ENCODE results near the gene ZNF492. TPM values are rescaled to one million over a fixed set of nuclear protein-coding genes. Genes with fewer than 3 reads are reported as not detected.
"Not testable (repeated sequence)": the region's sequence is repeated elsewhere in the genome, so short reads cannot be mapped to it uniquely, and the experiment has no call there.

Gene ZNF492
- total RNA-seq, 4 donors from 2014 or later, result 0.20 to 0.27 TPM; not detected in 2

- no peaks in the 10 kb centered on the region for H3K27me3 ChIP-seq
- no peak overlapping the region for H3K27ac ChIP-seq
- no peaks in the 10 kb centered on the region for H3K9me3 ChIP-seq
- intact Hi-C loops (cut with DNase I; ENCODE audit: low total_unique reads) (no loop called here), in situ Hi-C loops (cut with MboI; ENCODE audit: low pct_ligation_motif_present in 1 of 4, low pct_unique_long_range_greater_than_20kb in 1 of 4, low sequenced_read_pairs in 3 of 4) (no loop called here)
- H3K4me3 ChIP-seq, result no peak overlapping the region
- H3K36me3 ChIP-seq, result no peaks in the 10 kb centered on the region
- WGBS, 2 donors (ENCODE audit: low coverage in 1 of 2), result 40 to 64% methylated on average over 1 of the region's 1 CpG
- TF ChIP-seq POLR2A (IDR thresholded peaks at IDR 0.05) (no peak), EP300 (IDR thresholded peaks at IDR 0.05; ENCODE audit: low read depth) (no peak), CTCF (IDR thresholded peaks at IDR 0.05) (no peak), POLR2AphosphoS5 (IDR thresholded peaks at IDR 0.05) (no peak)
- no peaks in the 10 kb centered on the region for H3K4me1 ChIP-seq
- no peak for DNase-seq
Measured at GRCh38 chr19:22612316-22612715, 21.8 kb upstream of the ZNF492 start.

- no peaks in the 10 kb centered on the region for H3K36me3 ChIP-seq
- no peak for DNase-seq
- no peak overlapping the region for H3K4me3 ChIP-seq
- WGBS, 2 donors (ENCODE audit: low coverage in 1 of 2), result 96% methylated on average over 5 to 12 of the region's 12 CpGs
- TF ChIP-seq POLR2A (IDR thresholded peaks at IDR 0.05) (no peak), EP300 (IDR thresholded peaks at IDR 0.05; ENCODE audit: low read depth) (no peak), POLR2AphosphoS5 (IDR thresholded peaks at IDR 0.05) (no peak), CTCF (IDR thresholded peaks at IDR 0.05) (no peak)
- intact Hi-C loops (cut with DNase I; ENCODE audit: low total_unique reads), result no loop called here
- in situ Hi-C loops (cut with MboI; ENCODE audit: low pct_ligation_motif_present in 1 of 4, low pct_unique_long_range_greater_than_20kb in 1 of 4, low sequenced_read_pairs in 3 of 4), result no loop called here
- H3K27ac ChIP-seq, result no peak overlapping the region
- H3K27me3 ChIP-seq, result no peaks in the 10 kb centered on the region
- H3K9me3 ChIP-seq, result no peaks in the 10 kb centered on the region
- H3K4me1 ChIP-seq, result no peaks in the 10 kb centered on the region
Measured at GRCh38 chr19:22616659-22617058, 17.5 kb upstream of the ZNF492 start.

GRCh38 chr19:22617181-22617580 is 16.9 kb upstream of the ZNF492 start:
- H3K36me3 ChIP-seq, result not testable (repeated sequence)

GRCh38 chr19:22617614-22618320 is 16.4 kb upstream of the ZNF492 start:
- Histone ChIP-seq H3K4me3 (no peak overlapping the region), H3K27ac (no peak overlapping the region), H3K36me3 (no peaks in the 10 kb centered on the region), H3K9me3 (peaks cover 0 to 5% of the 10 kb centered on the region in 2 donors), H3K27me3 (peaks cover 2% of the 10 kb centered on the region), H3K4me1 (no peaks in the 10 kb centered on the region)
- in situ Hi-C loops (cut with MboI; ENCODE audit: low pct_ligation_motif_present in 1 of 4, low pct_unique_long_range_greater_than_20kb in 1 of 4, low sequenced_read_pairs in 3 of 4), result no loop called here
- TF ChIP-seq POLR2AphosphoS5 (IDR thresholded peaks at IDR 0.05), result no peak
- TF ChIP-seq POLR2A (IDR thresholded peaks at IDR 0.05), result no peak
- TF ChIP-seq EP300 (IDR thresholded peaks at IDR 0.05; ENCODE audit: low read depth), result no peak
- no peak for TF ChIP-seq CTCF (IDR thresholded peaks at IDR 0.05)
- intact Hi-C loops (cut with DNase I; ENCODE audit: low total_unique reads), result no loop called here
- WGBS, 2 donors (ENCODE audit: low coverage in 1 of 2), result 57 to 67% methylated on average over 11 to 44 of the region's 44 CpGs
- no peak for DNase-seq

More at GRCh38 chr19:22617181-22617580, 16.9 kb upstream of the ZNF492 start:
- H3K9me3 ChIP-seq; H3K4me1 ChIP-seq; H3K27me3 ChIP-seq; intact Hi-C loops (cut with DNase I; ENCODE audit: low total_unique reads); H3K4me3 ChIP-seq; H3K27ac ChIP-seq; in situ Hi-C loops (cut with MboI; ENCODE audit: low pct_ligation_motif_present in 1 of 4, low pct_unique_long_range_greater_than_20kb in 1 of 4, low sequenced_read_pairs in 3 of 4); DNase-seq: not testable (repeated sequence)
- WGBS, 2 donors (ENCODE audit: low coverage in 1 of 2), result 90% methylated on average over 7 of the region's 7 CpGs; no CpG with 5 or more reads in 1 of the 2 donors

- intact Hi-C loops (cut with DNase I; ENCODE audit: low total_unique reads) (no loop called here), in situ Hi-C loops (cut with MboI; ENCODE audit: low pct_ligation_motif_present in 1 of 4, low pct_unique_long_range_greater_than_20kb in 1 of 4, low sequenced_read_pairs in 3 of 4) (no loop called here)
- Histone ChIP-seq H3K36me3 (no peaks in the 10 kb centered on the region), H3K4me3 (no peak overlapping the region), H3K9me3 (peaks cover 0 to 5% of the 10 kb centered on the region in 2 donors), H3K27ac (no peak overlapping the region), H3K4me1 (no peaks in the 10 kb centered on the region), H3K27me3 (peaks cover 13% of the 10 kb centered on the region)
- no peak for DNase-seq
- TF ChIP-seq CTCF (IDR thresholded peaks at IDR 0.05) (no peak), POLR2A (IDR thresholded peaks at IDR 0.05) (no peak)
- 60% methylated on average over 4 of the region's 4 CpGs; no CpG with 5 or more reads in 1 of the 2 donors for WGBS, 2 donors (ENCODE audit: low coverage in 1 of 2)
Measured at GRCh38 chr19:22619371-22619770, 14.8 kb upstream of the ZNF492 start.

Data from transverse colon (tissue), 4 donors.